ENCODE data around the gene TBXA2R.
A peak's percentile ranks its signal among the peaks of the same experiment; 100 is the strongest.
"Not testable (repeated sequence)": the region's sequence is repeated elsewhere in the genome, so short reads cannot be mapped to it uniquely, and the experiment has no call there.

The TBXA2R gene

GRCh38 chr19:3576696-3577443, 29.8 kb downstream of the TBXA2R start:
- no peak for DNase-seq

GRCh38 chr19:3575949-3576673, 30.6 kb downstream of the TBXA2R start:
- DNase-seq = no peak

- DNase-seq = no peak
Observed at GRCh38 chr19:3575260-3575741, 31.4 kb downstream of the TBXA2R start.

GRCh38 chr19:3573858-3574637, 32.6 kb downstream of the TBXA2R start:
- peak; percentile 13 for DNase-seq

GRCh38 chr19:3573162-3573857, 33.4 kb downstream of the TBXA2R start:
- DNase-seq = no peak

GRCh38 chr19:3572855-3573161, 33.9 kb downstream of the TBXA2R start, which contains the start of gene HMG20B:
TSS of gene HMG20B (plus strand) at chr19:3572944. CDS start at chr19:3573310, 366 bp downstream.
- DNase-seq = no peak

- DNase-seq = peak; percentile 85
Observed at GRCh38 chr19:3572132-3572854, 34.4 kb downstream of the TBXA2R start.

GRCh38 chr19:3570606-3571011, 36.1 kb downstream of the TBXA2R start:
- DNase-seq = no peak

GRCh38 chr19:3570042-3570441, 36.6 kb downstream of the TBXA2R start:
- DNase-seq = not testable (repeated sequence)

GRCh38 chr19:3565139-3565538, 41.5 kb downstream of the TBXA2R start:
- DNase-seq = no peak

- no peak for DNase-seq
Observed at GRCh38 chr19:3563709-3564524, 42.8 kb downstream of the TBXA2R start.

GRCh38 chr19:3557461-3558248, 49.0 kb downstream of the TBXA2R start, which contains the start of gene MFSD12:
TSS of gene MFSD12 (minus strand) at chr19:3557586. CDS start at chr19:3557403, 183 bp downstream.
- DNase-seq = peak; percentile 57

GRCh38 chr19:3556978-3557460, 49.7 kb downstream of the TBXA2R start:
- DNase-seq = no peak

- DNase-seq = no peak
Observed at GRCh38 chr19:3556423-3556977, 50.2 kb downstream of the TBXA2R start.

GRCh38 chr19:3555653-3556422, 50.8 kb downstream of the TBXA2R start:
- no peak for DNase-seq

GRCh38 chr19:3554254-3555083, 52.2 kb downstream of the TBXA2R start:
- no peak for DNase-seq

- no peak for DNase-seq
Observed at GRCh38 chr19:3551792-3552095, 54.9 kb downstream of the TBXA2R start.

Measured in NCI-H510A treated with DMSO at 0.1 percent for 48 hours (cell line).